ENCODE measurements around the gene MYLK2.

MYLK2 gene

DNA sequence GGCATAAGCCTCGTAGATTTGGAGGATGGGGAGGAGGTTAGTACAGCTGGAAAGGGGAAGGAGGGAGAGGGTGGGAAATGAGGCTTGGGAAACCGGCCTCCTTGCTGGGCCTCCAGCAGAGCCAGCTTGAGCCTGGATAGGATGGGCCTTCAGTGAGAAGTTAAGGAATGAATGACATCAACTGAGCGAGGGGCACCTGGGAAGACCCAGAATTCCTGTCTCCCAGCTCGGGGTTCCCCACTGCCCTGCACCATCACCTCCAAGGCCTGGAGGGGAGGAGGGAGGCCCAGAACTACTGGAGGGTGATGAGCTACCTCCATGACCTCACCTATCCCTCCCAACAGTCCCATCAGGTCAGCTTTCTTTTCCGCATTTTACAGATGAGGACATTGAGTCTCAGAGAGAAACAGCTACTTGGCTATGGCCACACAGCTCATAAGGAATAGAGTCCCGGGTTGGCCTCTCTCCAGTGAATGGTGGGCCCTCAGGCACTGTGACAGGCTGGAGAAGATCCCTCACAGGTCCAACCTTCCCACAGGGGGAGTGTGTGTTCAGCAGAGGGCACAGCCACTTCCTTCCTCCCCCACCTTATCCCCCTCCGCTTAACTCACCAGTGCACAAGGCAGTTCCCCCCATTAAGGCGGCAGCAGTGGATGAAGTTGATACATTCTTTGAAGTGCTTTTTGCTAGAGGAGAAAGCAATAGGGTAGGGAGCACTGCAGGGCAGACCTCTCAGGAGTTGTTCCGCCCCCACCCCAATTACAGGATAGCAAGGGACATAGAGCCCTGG is 44.3 kb downstream of the MYLK2 start:
- no peak for TF ChIP-seq GATA2 (IDR thresholded peaks at IDR 0.05; ENCODE audit: low read depth, low read length)
- TF ChIP-seq GATA3 (IDR thresholded peaks at IDR 0.05; ENCODE audit: low read depth, low read length): no peak

DNA sequence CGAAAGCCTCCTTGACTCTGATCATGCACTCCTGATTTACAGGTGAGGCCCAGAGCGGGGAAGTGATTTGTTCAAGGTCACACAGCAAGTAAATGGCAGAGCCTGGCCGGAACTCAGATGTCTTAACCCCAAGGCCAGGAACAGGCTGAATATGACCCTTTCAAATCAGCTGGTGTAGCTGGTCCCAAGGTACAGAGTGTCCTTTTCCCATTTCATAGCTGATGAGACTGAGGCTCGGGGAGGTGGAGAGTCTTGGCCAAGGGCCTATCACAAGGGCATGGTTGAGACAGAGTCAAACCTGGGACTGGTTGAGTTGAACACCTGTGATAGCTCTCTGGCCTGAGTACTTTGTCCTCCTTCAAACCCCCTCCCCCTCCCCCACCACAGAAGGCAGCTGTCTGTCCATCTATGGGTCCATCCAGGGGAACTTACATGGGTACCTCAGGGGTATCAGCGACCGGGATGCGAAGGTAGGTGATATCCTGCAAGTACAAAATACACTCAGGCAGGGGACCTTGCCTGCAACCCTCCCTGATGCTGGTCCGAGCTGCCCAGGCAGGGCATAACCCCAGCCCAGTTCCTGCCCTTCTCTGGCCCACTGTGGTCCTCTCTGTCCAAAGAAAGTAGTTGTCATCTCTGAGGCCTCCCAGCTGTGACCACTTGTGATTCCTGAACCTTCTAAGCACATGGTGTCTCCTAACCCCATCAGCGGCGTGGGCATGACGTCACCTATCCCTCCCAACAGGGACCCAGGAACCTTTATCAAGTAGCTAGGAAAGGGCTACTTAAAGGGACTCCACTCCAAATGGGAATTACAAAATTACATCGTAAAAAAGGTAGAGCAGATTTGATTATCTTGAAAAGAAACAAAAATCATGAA is 45.6 kb downstream of the MYLK2 start:
- TF ChIP-seq GATA2 (IDR thresholded peaks at IDR 0.05; ENCODE audit: low read depth, low read length): no peak
- no peak for TF ChIP-seq GATA3 (IDR thresholded peaks at IDR 0.05; ENCODE audit: low read depth, low read length)

DNA sequence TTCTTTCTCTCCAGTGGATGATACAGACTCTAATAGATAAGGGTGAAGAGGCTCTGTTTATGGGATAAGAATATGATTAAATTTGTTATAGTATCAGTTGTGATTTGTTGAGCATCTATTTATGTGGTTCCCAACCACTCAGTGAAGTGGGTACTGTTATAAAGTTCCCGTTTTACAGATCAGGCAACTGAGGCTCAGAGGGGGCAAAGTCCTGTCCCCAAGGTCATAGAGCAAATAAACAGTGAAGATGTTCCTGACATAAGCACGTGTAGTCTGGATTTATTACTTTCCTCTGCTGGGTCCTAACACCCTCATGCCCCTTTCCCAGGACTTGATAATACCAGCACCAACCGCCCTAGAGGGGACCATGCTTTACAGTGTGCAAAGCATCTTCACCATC is 47.1 kb downstream of the MYLK2 start:
- TF ChIP-seq GATA2 (IDR thresholded peaks at IDR 0.05; ENCODE audit: low read depth, low read length) (no peak), GATA3 (IDR thresholded peaks at IDR 0.05; ENCODE audit: low read depth, low read length) (no peak)

GRCh38 chr20:31868853-31869672 is 49.9 kb downstream of the MYLK2 start:
- TF ChIP-seq GATA2 (IDR thresholded peaks at IDR 0.05; ENCODE audit: low read depth, low read length): no peak

DNA sequence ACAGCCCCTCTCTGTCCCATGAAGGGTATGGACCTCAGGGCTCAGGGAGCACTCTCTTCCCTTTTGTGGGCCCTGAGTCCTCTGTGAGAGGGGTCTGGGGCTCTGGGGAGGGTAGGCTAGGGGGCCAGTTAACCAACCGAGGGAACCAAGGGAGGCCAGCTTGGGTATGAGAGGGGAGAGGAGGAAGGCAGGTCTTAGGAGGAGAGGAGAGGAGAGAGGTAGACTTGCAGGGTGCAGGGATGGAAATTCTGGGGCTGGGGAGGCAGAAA is 50.5 kb downstream of the MYLK2 start:
- TF ChIP-seq GATA2 (IDR thresholded peaks at IDR 0.05; ENCODE audit: low read depth, low read length) (no peak), GATA3 (IDR thresholded peaks at IDR 0.05; ENCODE audit: low read depth, low read length) (no peak)

- no peak for TF ChIP-seq GATA3 (IDR thresholded peaks at IDR 0.05; ENCODE audit: low read depth, low read length)
- no peak for TF ChIP-seq GATA2 (IDR thresholded peaks at IDR 0.05; ENCODE audit: low read depth, low read length)
Measured at GRCh38 chr20:31869942-31870725, 51.0 kb downstream of the MYLK2 start, which contains the start of the genes DUSP15 and TTLL9. TSS of gene DUSP15 (minus strand) at chr20:31870527. CDS start at chr20:31870337, 190 bp downstream. TSS of gene TTLL9 (plus strand) at chr20:31870634. CDS start at chr20:31871127, 493 bp downstream.

DNA sequence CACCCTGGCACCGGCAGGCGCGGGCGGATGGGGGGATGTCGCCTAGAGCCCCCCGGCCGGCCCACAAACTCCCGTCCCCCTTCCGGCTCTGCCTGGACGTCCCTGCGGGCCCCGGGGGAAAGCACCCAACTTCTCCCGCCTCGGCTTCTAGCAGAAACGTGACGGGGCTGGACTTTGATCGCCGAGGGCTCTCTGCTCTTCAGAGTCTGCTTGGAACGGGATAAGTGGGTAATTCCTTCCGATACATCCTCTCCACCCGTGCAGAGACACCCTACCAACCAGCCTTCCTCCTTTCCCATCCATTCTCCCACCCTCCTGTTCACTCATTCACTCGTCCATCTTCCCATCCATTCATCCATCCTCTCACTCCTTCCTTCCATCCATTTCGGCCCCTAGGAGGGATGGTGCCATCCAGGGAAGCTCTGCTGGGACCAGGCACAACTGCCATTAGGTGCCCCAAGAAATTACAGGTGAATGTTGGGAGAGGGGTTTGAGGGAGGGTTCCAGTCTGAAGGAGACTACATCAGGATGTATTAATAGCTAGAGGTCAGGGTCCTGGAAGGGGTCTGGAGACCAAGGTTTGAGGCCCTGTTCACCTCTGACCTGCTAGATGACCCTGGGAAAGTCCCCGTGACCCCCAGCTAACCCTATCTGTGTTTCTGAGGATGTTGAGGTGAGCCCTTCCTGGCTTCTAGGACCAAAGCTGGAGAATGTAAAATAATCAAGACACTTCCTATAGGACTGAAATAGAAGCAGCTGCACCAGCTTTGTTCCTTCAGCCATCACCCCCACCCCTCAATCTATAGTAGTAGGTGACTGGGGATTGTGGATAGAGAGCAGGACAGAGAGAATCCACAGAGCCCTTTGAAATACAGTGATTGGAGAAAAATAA is 51.8 kb downstream of the MYLK2 start:
- no peak for TF ChIP-seq GATA3 (IDR thresholded peaks at IDR 0.05; ENCODE audit: low read depth, low read length)
- no peak for TF ChIP-seq GATA2 (IDR thresholded peaks at IDR 0.05; ENCODE audit: low read depth, low read length)

- no peak for TF ChIP-seq GATA2 (IDR thresholded peaks at IDR 0.05; ENCODE audit: low read depth, low read length)
- no peak for TF ChIP-seq GATA3 (IDR thresholded peaks at IDR 0.05; ENCODE audit: low read depth, low read length)
Measured at GRCh38 chr20:31871618-31871954, 52.4 kb downstream of the MYLK2 start.

GRCh38 chr20:31872406-31872805 is 53.2 kb downstream of the MYLK2 start:
- TF ChIP-seq GATA3 (IDR thresholded peaks at IDR 0.05; ENCODE audit: low read depth, low read length) (no peak), GATA2 (IDR thresholded peaks at IDR 0.05; ENCODE audit: low read depth, low read length) (no peak)

DNA sequence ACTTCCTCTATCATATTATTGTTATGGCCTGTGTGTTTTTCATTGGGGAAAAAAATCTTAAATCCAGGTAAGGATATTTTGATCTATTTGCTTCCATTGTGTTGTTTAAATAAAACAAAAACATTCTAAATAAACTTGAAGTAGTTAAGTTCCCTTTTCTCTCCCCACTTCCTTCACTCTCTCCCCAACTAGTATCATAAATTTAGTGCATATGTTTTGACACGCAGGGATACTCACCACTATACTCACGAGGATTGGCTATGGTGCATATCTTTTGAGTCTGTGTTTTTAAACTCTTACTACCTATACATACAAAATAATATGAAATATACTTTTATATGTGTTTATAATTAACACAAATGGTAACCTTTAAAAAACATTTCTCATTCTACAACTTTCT is 56.5 kb downstream of the MYLK2 start:
- no peak for TF ChIP-seq GATA2 (IDR thresholded peaks at IDR 0.05; ENCODE audit: low read depth, low read length)
- no peak for TF ChIP-seq GATA3 (IDR thresholded peaks at IDR 0.05; ENCODE audit: low read depth, low read length)

DNA sequence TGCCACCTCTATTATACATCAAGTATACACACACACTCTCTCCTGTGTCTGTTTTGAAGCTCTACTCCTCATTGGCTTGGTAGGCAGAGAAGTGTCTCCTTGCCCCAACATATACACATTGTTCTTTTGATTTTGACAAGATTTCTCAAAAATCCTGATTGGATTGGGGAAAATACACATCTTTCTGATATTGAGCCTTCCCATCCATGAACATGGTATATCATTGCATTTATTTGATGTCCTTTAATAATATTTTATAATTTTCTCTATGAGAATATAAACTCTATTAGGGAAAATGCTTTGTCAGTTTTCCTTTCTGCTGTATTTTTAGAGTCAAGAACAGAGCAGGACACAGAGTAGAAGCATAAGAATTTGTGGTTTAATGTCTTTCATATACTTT is 58.5 kb downstream of the MYLK2 start:
- TF ChIP-seq GATA3 (IDR thresholded peaks at IDR 0.05; ENCODE audit: low read depth, low read length) (no peak), GATA2 (IDR thresholded peaks at IDR 0.05; ENCODE audit: low read depth, low read length) (no peak)

GRCh38 chr20:31879143-31879987 is 60.2 kb downstream of the MYLK2 start:
- no peak for TF ChIP-seq GATA2 (IDR thresholded peaks at IDR 0.05; ENCODE audit: low read depth, low read length)
- no peak for TF ChIP-seq GATA3 (IDR thresholded peaks at IDR 0.05; ENCODE audit: low read depth, low read length)

Data from SH-SY5Y (cell line).